ENCODE data around the gene RARA. TPM values are rescaled to one million over a fixed set of nuclear protein-coding genes. Genes with fewer than 3 reads are reported as not detected.
"Not testable (repeated sequence)": the region's sequence is repeated elsewhere in the genome, so short reads cannot be mapped to it uniquely, and the experiment has no call there.

Gene RARA
- total RNA-seq, 1 donor from 2014 or later: 38.8 TPM

- H3K9ac ChIP-seq (ENCODE audit: low read length): peak overlapping the region; percentile 60
- Mint-ChIP-seq H3K9me3 (ENCODE audit: unreplicated experiment) (no peaks in the 10 kb centered on the region), H3K36me3 (ENCODE audit: low read depth, unreplicated experiment) (no peaks in the 10 kb centered on the region), H3K27me3 (ENCODE audit: low read depth, unreplicated experiment) (no peaks in the 10 kb centered on the region), H3K4me3 (ENCODE audit: unreplicated experiment) (peak overlapping the region; percentile 63), H3K4me1 (ENCODE audit: low read depth, unreplicated experiment) (peaks cover 18% of the 10 kb centered on the region), H3K27ac (ENCODE audit: unreplicated experiment) (peak overlapping the region; percentile 95)
- peaks cover 18% of the 10 kb centered on the region for H3K36me3 ChIP-seq (ENCODE audit: insufficient read depth, low read length)
- no peaks in the 10 kb centered on the region for H3K9me3 ChIP-seq (ENCODE audit: insufficient read depth, low read depth, low read length)
- DNase-seq (ENCODE audit: low read depth) (peak; percentile 71), FAIRE-seq (no peak)
- peaks cover 37% of the 10 kb centered on the region for H3K4me1 ChIP-seq (ENCODE audit: insufficient read depth, low read length)
- H3K4me2 ChIP-seq (ENCODE audit: low read length): peak overlapping the region; percentile 65
- H3K4me3 ChIP-seq (ENCODE audit: insufficient read depth, low read depth, low read length): no peak overlapping the region
- no peak overlapping the region for H2AFZ ChIP-seq (ENCODE audit: low read depth, low read length)
- peak overlapping the region; percentile 73 for H3K27ac ChIP-seq (ENCODE audit: low read depth, low read length)
- no peak for TF ChIP-seq EZH2 (IDR thresholded peaks at IDR 0.05; ENCODE audit: insufficient read depth, low read length)
- TF ChIP-seq CTCF (IDR thresholded peaks at IDR 0.05; ENCODE audit: insufficient read depth, low read depth, low read length): no peak
- peaks cover 12% of the 10 kb centered on the region for H4K20me1 ChIP-seq (ENCODE audit: insufficient read depth, low read length)
- H3K27me3 ChIP-seq (ENCODE audit: insufficient read depth, low read length): no peaks in the 10 kb centered on the region
- no peaks in the 10 kb centered on the region for H3K79me2 ChIP-seq (ENCODE audit: insufficient read depth, low read length)
These were observed 5.0 kb upstream of the RARA start for GRCh38 chr17:40303708-40304551.

GRCh38 chr17:40304552-40304863 is 4.5 kb upstream of the RARA start:
- FAIRE-seq; H3K36me3 Mint-ChIP-seq (ENCODE audit: low read depth, unreplicated experiment); H3K4me3 ChIP-seq (ENCODE audit: insufficient read depth, low read depth, low read length); H3K9me3 ChIP-seq (ENCODE audit: insufficient read depth, low read depth, low read length); H2AFZ ChIP-seq (ENCODE audit: low read depth, low read length); H3K79me2 ChIP-seq (ENCODE audit: insufficient read depth, low read length); H3K27me3 ChIP-seq (ENCODE audit: insufficient read depth, low read length); H3K9me3 Mint-ChIP-seq (ENCODE audit: unreplicated experiment); H3K27me3 Mint-ChIP-seq (ENCODE audit: low read depth, unreplicated experiment); H3K9ac ChIP-seq (ENCODE audit: low read length): not testable (repeated sequence)
- H3K4me1 ChIP-seq (ENCODE audit: insufficient read depth, low read length): peaks cover 43% of the 10 kb centered on the region
- peaks cover 18% of the 10 kb centered on the region for H3K4me1 Mint-ChIP-seq (ENCODE audit: low read depth, unreplicated experiment)
- peak overlapping the region; percentile 95 for H3K27ac Mint-ChIP-seq (ENCODE audit: unreplicated experiment)
- peak overlapping the region; percentile 65 for H3K4me2 ChIP-seq (ENCODE audit: low read length)
- peaks cover 12% of the 10 kb centered on the region for H4K20me1 ChIP-seq (ENCODE audit: insufficient read depth, low read length)
- peaks cover 18% of the 10 kb centered on the region for H3K36me3 ChIP-seq (ENCODE audit: insufficient read depth, low read length)
- peak; percentile 98 for DNase-seq (ENCODE audit: low read depth)
- H3K4me3 Mint-ChIP-seq (ENCODE audit: unreplicated experiment): peak overlapping the region; percentile 63
- peak overlapping the region; percentile 73 for H3K27ac ChIP-seq (ENCODE audit: low read depth, low read length)

DNA sequence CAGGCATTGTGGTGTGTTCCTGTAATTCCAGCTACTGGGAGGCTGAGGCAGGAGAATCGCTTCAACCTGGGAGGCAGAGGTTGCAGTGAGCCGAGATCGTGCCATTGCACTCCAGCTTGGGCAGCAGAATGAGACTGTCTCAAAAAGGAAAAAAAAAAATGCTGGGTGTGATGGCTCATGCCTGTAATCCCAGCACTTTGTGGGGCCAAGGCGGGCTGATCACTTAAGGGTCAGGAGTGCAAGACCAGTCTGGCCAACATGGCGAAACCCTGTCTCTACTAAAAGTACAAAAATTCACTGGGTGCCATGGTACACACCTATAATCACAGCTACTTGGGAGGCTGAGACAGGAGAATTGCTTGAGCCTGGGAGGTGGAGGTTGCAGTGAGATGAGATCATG is 4.1 kb upstream of the RARA start:
- Histone ChIP-seq H3K27ac (ENCODE audit: low read depth, low read length) (peak overlapping the region; percentile 45), H4K20me1 (ENCODE audit: insufficient read depth, low read length) (peaks cover 12% of the 10 kb centered on the region), H3K4me2 (ENCODE audit: low read length) (peak overlapping the region; percentile 65), H3K36me3 (ENCODE audit: insufficient read depth, low read length) (peaks cover 18% of the 10 kb centered on the region), H3K4me1 (ENCODE audit: insufficient read depth, low read length) (peaks cover 44% of the 10 kb centered on the region)
- not testable (repeated sequence) for H3K27me3 Mint-ChIP-seq (ENCODE audit: low read depth, unreplicated experiment); H3K9me3 Mint-ChIP-seq (ENCODE audit: unreplicated experiment); H3K4me3 Mint-ChIP-seq (ENCODE audit: unreplicated experiment); H3K79me2 ChIP-seq (ENCODE audit: insufficient read depth, low read length); FAIRE-seq; H3K27me3 ChIP-seq (ENCODE audit: insufficient read depth, low read length); H3K9ac ChIP-seq (ENCODE audit: low read length); H2AFZ ChIP-seq (ENCODE audit: low read depth, low read length); H3K36me3 Mint-ChIP-seq (ENCODE audit: low read depth, unreplicated experiment); DNase-seq (ENCODE audit: low read depth); H3K4me3 ChIP-seq (ENCODE audit: insufficient read depth, low read depth, low read length); H3K9me3 ChIP-seq (ENCODE audit: insufficient read depth, low read depth, low read length)
- peak overlapping the region; percentile 95 for H3K27ac Mint-ChIP-seq (ENCODE audit: unreplicated experiment)
- H3K4me1 Mint-ChIP-seq (ENCODE audit: low read depth, unreplicated experiment): peaks cover 19% of the 10 kb centered on the region
